H1 (cell line): ENCODE data around the gene MPRIP. TPM values are rescaled to one million over a fixed set of nuclear protein-coding genes. Genes with fewer than 3 reads are reported as not detected.

Experiments used
- RXRA ChIP-seq: IDR thresholded peaks from 2 replicates; pipeline ENCODE4 v1.6.1; 2011; ENCODE audit warnings: low read depth, mild to moderate bottlenecking, low read length, moderate library complexity; ENCODE audit not compliant: insufficient read depth
- polyA plus RNA-seq, 7 experiments: library from polyadenylated mRNA; depleted of rRNA in 3 of 7; stranded (reverse) in 5 of 7; unstranded in 2 of 7; fragments of >200 nt in 5 of 7; fragments of 200-250 nt in 2 of 7; gene quantifications; 1 replicate in 5 of 7; 2 replicates in 1 of 7; 4 replicates in 1 of 7; pipeline versions ENCODE4 v1.2.1 to v1.2.3, GENCODE V29; 2011 to 2013; ENCODE audit warnings: missing spikeins in 2 of 7, mixed read lengths in 2 of 7
- total RNA-seq: library from RNA; stranded (reverse); fragmentation: NEBNext Ultra II Directional; extraction: Animal tissue kit (Norgen Biotek cat#: 25700); gene quantifications from 2 replicates; pipeline ENCODE4 v1.2.1, GENCODE V29; 2021

MPRIP gene
- total and polyA plus RNA-seq, 2 of the 8 experiments (the other 6 are each of a cell fraction or from before 2014, with no cell fraction given) = 48.6 to 146 TPM

DNA sequence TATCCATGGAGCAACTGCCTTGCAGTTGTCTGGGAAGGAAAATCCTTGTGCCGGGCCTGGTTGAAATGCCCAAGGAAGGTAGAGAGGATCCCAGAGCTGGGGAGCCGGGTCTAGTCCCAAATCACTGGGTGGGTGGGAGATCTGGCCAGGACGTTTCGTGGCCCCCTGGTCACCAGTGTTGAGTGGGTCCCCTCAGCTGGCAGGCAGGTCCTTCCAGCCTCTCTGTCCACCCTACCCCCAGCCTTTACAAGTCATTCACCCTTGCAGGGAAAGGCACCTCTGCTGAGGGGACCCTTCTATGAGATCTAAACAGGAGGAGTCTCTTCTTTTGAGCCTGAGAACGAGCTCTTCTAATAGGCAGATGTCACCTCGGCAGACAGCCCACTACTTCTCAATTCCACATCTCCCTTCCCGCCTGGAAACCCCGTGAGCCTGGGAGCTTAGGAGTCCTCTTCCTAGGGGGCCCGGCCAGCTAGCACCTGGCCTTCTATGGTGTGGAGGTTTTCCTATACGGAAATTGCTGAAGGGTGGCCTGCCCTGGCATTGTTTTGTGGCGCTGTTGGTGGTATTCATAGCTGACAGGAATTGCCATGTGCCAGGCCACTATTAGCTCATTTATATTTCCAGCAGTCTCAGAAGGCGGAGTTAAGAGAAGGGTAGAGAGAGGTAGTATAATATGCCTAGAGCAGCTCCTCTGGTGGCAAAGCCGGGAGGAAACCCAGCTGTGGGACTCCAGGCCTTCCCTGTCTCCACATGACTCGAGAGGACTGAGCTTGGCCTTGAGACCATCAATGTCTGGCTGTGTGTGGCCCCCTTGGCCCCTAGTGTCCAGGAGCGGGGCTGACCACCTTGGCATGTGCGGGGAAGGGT lies 13.3 kb downstream of the MPRIP start (continued):
- no peak for TF ChIP-seq RXRA
